Measurements from ENCODE around the gene TIAM1.

Gene TIAM1

DNA sequence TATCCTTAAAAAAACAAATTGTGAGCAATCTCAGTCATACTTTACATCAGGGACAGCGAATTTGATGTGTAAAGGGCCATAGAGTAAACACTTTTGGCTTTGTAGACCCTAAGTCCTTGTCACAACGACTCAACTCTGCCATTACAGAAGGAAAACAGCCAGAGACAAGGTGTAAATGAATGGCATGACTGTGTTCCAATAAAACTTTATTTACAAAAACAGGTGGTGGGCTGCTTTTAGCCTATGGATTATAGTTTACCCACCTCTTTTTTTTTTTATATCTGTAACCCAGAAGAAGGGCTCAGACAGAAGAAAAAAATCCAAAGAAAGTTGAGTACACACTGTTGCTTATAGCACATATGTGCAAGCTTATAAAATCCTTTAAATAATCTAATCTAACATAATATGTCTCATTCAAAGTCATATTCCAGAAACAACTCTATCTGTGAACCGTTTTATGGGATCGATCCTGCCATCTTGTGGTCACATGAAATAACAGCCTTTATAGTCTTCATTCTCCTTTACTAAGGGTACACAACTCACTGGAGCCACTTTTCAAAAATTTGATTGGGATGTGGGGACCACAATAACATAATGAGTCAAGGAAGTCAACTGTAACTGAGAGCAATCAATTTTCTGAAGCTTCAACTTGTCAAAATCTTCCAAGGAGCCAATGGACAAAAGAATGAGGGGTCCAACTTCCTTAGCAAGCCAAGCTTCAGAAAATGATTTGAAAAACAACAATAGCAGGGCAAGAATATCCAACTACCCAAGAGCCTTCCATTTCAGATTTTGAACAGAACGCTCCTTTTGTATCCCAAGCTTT is 163.6 kb downstream of the TIAM1 start:
- Histone ChIP-seq H2BK15ac (ENCODE audit: low read length) (no peak overlapping the region), H3K4me3 (ENCODE audit: low read length in 2 of 2) (no peak overlapping the region), H3K36me3 (replicated peaks in 1 of 2; ENCODE audit: control insufficient read depth in 2 of 2, insufficient read depth in 2 of 2, low read length in 2 of 2) (peaks cover 5 to 28% of the 10 kb centered on the region in 2 donors), H2BK5ac (ENCODE audit: low read length) (no peak overlapping the region), H3K9me3 (replicated peaks in 1 of 2; ENCODE audit: control insufficient read depth in 2 of 2, insufficient read depth in 1 of 2, low read depth in 1 of 2, low read length in 2 of 2) (no peaks in the 10 kb centered on the region), H3K4me2 (ENCODE audit: insufficient read depth, low read length, poor library complexity, severe bottlenecking) (no peak overlapping the region), H3K18ac (ENCODE audit: low read length) (no peak overlapping the region), H3K4ac (ENCODE audit: low read length) (no peak overlapping the region), H2BK12ac (ENCODE audit: low read length) (no peak overlapping the region), H3K14ac (ENCODE audit: low read length) (no peak overlapping the region), H3K27me3 (ENCODE audit: control insufficient read depth in 3 of 3, insufficient read depth in 3 of 3, low read depth in 1 of 3, low read length in 3 of 3) (no peaks in the 10 kb centered on the region), H4K91ac (ENCODE audit: low read depth, low read length, poor library complexity) (no peak overlapping the region), H2AFZ (ENCODE audit: low read length) (no peak overlapping the region), H4K8ac (ENCODE audit: low read depth, low read length) (no peak overlapping the region), H2AK5ac (ENCODE audit: low read depth, low read length) (no peak overlapping the region), H3K27ac (replicated peaks; ENCODE audit: low read length) (no peak overlapping the region), H3K4me1 (ENCODE audit: control insufficient read depth in 2 of 2, insufficient read depth in 1 of 2, low read depth in 1 of 2, low read length in 2 of 2) (no peaks in the 10 kb centered on the region), H3K79me1 (ENCODE audit: low read depth, low read length) (no peaks in the 10 kb centered on the region), H2BK120ac (ENCODE audit: low read depth, low read length) (no peak overlapping the region), H3K23ac (ENCODE audit: low read depth, low read length, poor library complexity) (no peak overlapping the region), H3K9ac (ENCODE audit: low read depth, low read length, poor library complexity) (no peak overlapping the region)
- DNase-seq (ENCODE audit: low spot score) = no peak
- no CpG with 5 or more reads among the region's 5 CpGs for WGBS, 2 donors (ENCODE audit: extremely low coverage in 2 of 2, insufficient read length in 2 of 2, insufficient replicate concordance in 1 of 2)

DNA sequence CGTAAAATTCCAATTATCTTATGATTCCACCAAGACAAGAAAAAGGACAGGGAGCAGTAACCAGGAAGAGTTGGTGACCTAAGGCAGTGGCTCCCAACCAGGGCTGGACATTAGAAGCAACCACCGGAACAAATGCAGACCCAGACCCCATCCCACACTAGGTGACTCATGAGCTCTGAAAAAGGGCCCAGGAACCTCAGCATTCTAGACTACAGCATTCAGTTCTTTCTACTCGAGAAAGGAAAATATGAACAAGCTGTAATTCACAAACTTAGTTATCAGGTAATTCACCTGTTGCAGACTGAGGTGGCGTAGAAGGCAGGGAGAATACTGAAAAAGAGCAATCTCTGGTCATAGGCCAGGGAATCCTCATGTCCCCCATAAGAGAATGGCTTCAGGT is 167.3 kb downstream of the TIAM1 start:
- no peak overlapping the region for H4K8ac ChIP-seq (ENCODE audit: low read depth, low read length)
- H2BK120ac ChIP-seq (ENCODE audit: low read depth, low read length) = no peak overlapping the region
- no peaks in the 10 kb centered on the region for H3K27me3 ChIP-seq (ENCODE audit: control insufficient read depth in 3 of 3, insufficient read depth in 3 of 3, low read depth in 1 of 3, low read length in 3 of 3)
- H3K27ac ChIP-seq (replicated peaks; ENCODE audit: low read length) = no peak overlapping the region
- no peak overlapping the region for H3K4me2 ChIP-seq (ENCODE audit: insufficient read depth, low read length, poor library complexity, severe bottlenecking)
- no peak overlapping the region for H2AK5ac ChIP-seq (ENCODE audit: low read depth, low read length)
- H3K23ac ChIP-seq (ENCODE audit: low read depth, low read length, poor library complexity) = no peak overlapping the region
- H3K9me3 ChIP-seq (replicated peaks in 1 of 2; ENCODE audit: control insufficient read depth in 2 of 2, insufficient read depth in 1 of 2, low read depth in 1 of 2, low read length in 2 of 2) = no peaks in the 10 kb centered on the region
- no peak overlapping the region for H3K18ac ChIP-seq (ENCODE audit: low read length)
- H4K91ac ChIP-seq (ENCODE audit: low read depth, low read length, poor library complexity) = no peak overlapping the region
- no peak overlapping the region for H3K4me3 ChIP-seq (ENCODE audit: low read length in 2 of 2)
- peaks cover 0 to 6% of the 10 kb centered on the region in 2 donors for H3K36me3 ChIP-seq (replicated peaks in 1 of 2; ENCODE audit: control insufficient read depth in 2 of 2, insufficient read depth in 2 of 2, low read length in 2 of 2)
- H2AFZ ChIP-seq (ENCODE audit: low read length) = no peak overlapping the region
- no peak overlapping the region for H2BK5ac ChIP-seq (ENCODE audit: low read length)
- no peaks in the 10 kb centered on the region for H3K79me1 ChIP-seq (ENCODE audit: low read depth, low read length)
- DNase-seq (ENCODE audit: low spot score) = no peak
- no peak overlapping the region for H3K4ac ChIP-seq (ENCODE audit: low read length)
- WGBS, 2 donors (ENCODE audit: extremely low coverage in 2 of 2, insufficient read length in 2 of 2, insufficient replicate concordance in 1 of 2) = no CpG with 5 or more reads among the region's 4 CpGs
- no peak overlapping the region for H3K9ac ChIP-seq (ENCODE audit: low read depth, low read length, poor library complexity)
- H3K14ac ChIP-seq (ENCODE audit: low read length) = no peak overlapping the region
- H3K4me1 ChIP-seq (ENCODE audit: control insufficient read depth in 2 of 2, insufficient read depth in 1 of 2, low read depth in 1 of 2, low read length in 2 of 2) = peaks cover 3 to 14% of the 10 kb centered on the region in 2 donors
- no peak overlapping the region for H2BK12ac ChIP-seq (ENCODE audit: low read length)
- H2BK15ac ChIP-seq (ENCODE audit: low read length) = no peak overlapping the region

DNA sequence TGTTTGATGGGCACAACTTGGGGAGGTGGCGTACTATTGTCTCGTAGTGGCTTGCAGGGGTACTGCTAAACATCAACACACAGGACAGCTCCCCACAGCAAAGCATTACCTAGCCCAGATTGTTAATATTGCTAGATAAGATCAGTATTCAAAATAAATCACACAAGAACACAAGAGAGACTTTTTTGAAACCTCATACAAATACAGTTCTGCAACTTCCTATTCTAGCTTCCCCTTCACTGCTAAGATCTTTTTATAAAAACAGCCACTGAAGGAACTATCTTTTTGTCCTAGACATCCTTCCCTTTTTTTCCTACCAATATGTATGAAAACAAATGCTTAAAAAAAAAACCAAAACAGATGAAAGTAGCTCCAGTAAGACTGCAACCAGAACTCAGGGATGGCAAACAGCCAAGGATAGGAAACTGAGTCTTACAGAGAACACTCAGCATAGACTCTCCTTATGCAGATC is 167.9 kb downstream of the TIAM1 start:
- Histone ChIP-seq H2AK5ac (ENCODE audit: low read depth, low read length) (no peak overlapping the region), H3K4me2 (ENCODE audit: insufficient read depth, low read length, poor library complexity, severe bottlenecking) (no peak overlapping the region), H3K27ac (replicated peaks; ENCODE audit: low read length) (no peak overlapping the region), H2BK12ac (ENCODE audit: low read length) (no peak overlapping the region), H3K4me3 (ENCODE audit: low read length in 2 of 2) (no peak overlapping the region), H3K14ac (ENCODE audit: low read length) (no peak overlapping the region), H2AFZ (ENCODE audit: low read length) (no peak overlapping the region), H3K4ac (ENCODE audit: low read length) (no peak overlapping the region), H3K23ac (ENCODE audit: low read depth, low read length, poor library complexity) (no peak overlapping the region), H3K9me3 (replicated peaks in 1 of 2; ENCODE audit: control insufficient read depth in 2 of 2, insufficient read depth in 1 of 2, low read depth in 1 of 2, low read length in 2 of 2) (no peaks in the 10 kb centered on the region), H2BK5ac (ENCODE audit: low read length) (no peak overlapping the region), H2BK120ac (ENCODE audit: low read depth, low read length) (no peak overlapping the region), H4K91ac (ENCODE audit: low read depth, low read length, poor library complexity) (no peak overlapping the region), H4K8ac (ENCODE audit: low read depth, low read length) (no peak overlapping the region), H3K79me1 (ENCODE audit: low read depth, low read length) (no peaks in the 10 kb centered on the region), H2BK15ac (ENCODE audit: low read length) (no peak overlapping the region), H3K18ac (ENCODE audit: low read length) (no peak overlapping the region), H3K27me3 (ENCODE audit: control insufficient read depth in 3 of 3, insufficient read depth in 3 of 3, low read depth in 1 of 3, low read length in 3 of 3) (no peaks in the 10 kb centered on the region), H3K36me3 (replicated peaks in 1 of 2; ENCODE audit: control insufficient read depth in 2 of 2, insufficient read depth in 2 of 2, low read length in 2 of 2) (peaks cover 0 to 3% of the 10 kb centered on the region in 2 donors), H3K4me1 (ENCODE audit: control insufficient read depth in 2 of 2, insufficient read depth in 1 of 2, low read depth in 1 of 2, low read length in 2 of 2) (peaks cover 3 to 14% of the 10 kb centered on the region in 2 donors), H3K9ac (ENCODE audit: low read depth, low read length, poor library complexity) (no peak overlapping the region)
- no CpG with 5 or more reads among the region's 2 CpGs for WGBS, 2 donors (ENCODE audit: extremely low coverage in 2 of 2, insufficient read length in 2 of 2, insufficient replicate concordance in 1 of 2)
- DNase-seq (ENCODE audit: low spot score) = no peak

DNA sequence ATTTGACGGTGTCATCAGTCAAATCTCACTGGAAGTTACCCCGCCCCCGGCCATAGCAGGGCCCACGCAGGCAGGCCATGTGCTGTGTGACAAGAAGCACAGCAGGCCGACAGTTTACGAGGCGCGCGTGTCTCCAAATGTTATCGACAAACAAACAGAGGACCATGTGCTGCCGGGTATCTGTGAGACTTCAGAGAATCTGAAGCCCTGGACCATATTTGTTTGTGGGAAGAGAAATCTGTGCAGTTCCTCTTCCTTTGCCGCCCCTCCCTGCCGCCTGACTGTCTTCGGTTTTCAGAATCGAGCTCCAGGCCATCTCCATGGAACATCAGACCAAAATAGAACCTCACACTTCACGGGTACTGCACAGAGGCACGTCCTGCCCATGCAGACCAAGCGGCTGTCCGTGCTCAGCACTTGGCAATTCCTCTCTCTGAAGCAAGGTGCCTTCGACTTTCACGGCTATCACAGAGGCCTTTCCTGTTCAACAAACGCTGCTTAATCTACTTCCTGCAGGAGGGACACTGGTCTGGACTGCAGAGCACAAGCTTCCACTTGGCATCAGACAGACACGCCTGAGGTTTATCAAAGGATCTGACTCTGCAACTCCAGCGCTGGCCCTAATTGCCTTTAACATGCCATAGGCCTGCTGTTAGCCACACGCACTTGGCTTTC is 170.0 kb downstream of the TIAM1 start:
- no peak overlapping the region for H2AK5ac ChIP-seq (ENCODE audit: low read depth, low read length)
- H2BK120ac ChIP-seq (ENCODE audit: low read depth, low read length) = no peak overlapping the region
- peak overlapping the region; percentile 2 for H3K18ac ChIP-seq (ENCODE audit: low read length)
- H4K91ac ChIP-seq (ENCODE audit: low read depth, low read length, poor library complexity) = no peak overlapping the region
- DNase-seq (ENCODE audit: low spot score) = no peak
- no peak overlapping the region for H3K14ac ChIP-seq (ENCODE audit: low read length)
- H2BK5ac ChIP-seq (ENCODE audit: low read length) = no peak overlapping the region
- H3K9me3 ChIP-seq (replicated peaks in 1 of 2; ENCODE audit: control insufficient read depth in 2 of 2, insufficient read depth in 1 of 2, low read depth in 1 of 2, low read length in 2 of 2) = no peaks in the 10 kb centered on the region
- no CpG with 5 or more reads among the region's 25 CpGs for WGBS, 2 donors (ENCODE audit: extremely low coverage in 2 of 2, insufficient read length in 2 of 2, insufficient replicate concordance in 1 of 2)
- no peak overlapping the region for H3K23ac ChIP-seq (ENCODE audit: low read depth, low read length, poor library complexity)
- no peak overlapping the region for H3K9ac ChIP-seq (ENCODE audit: low read depth, low read length, poor library complexity)
- H3K36me3 ChIP-seq (replicated peaks in 1 of 2; ENCODE audit: control insufficient read depth in 2 of 2, insufficient read depth in 2 of 2, low read length in 2 of 2) = no peaks in the 10 kb centered on the region
- H3K4me3 ChIP-seq (ENCODE audit: low read length in 2 of 2) = no peak overlapping the region
- no peak overlapping the region for H2BK15ac ChIP-seq (ENCODE audit: low read length)
- peaks cover 3 to 14% of the 10 kb centered on the region in 2 donors for H3K4me1 ChIP-seq (ENCODE audit: control insufficient read depth in 2 of 2, insufficient read depth in 1 of 2, low read depth in 1 of 2, low read length in 2 of 2)
- no peaks in the 10 kb centered on the region for H3K27me3 ChIP-seq (ENCODE audit: control insufficient read depth in 3 of 3, insufficient read depth in 3 of 3, low read depth in 1 of 3, low read length in 3 of 3)
- H2AFZ ChIP-seq (ENCODE audit: low read length) = no peak overlapping the region
- no peak overlapping the region for H3K4ac ChIP-seq (ENCODE audit: low read length)
- no peak overlapping the region for H3K27ac ChIP-seq (replicated peaks; ENCODE audit: low read length)
- no peak overlapping the region for H3K4me2 ChIP-seq (ENCODE audit: insufficient read depth, low read length, poor library complexity, severe bottlenecking)
- no peak overlapping the region for H4K8ac ChIP-seq (ENCODE audit: low read depth, low read length)
- H3K79me1 ChIP-seq (ENCODE audit: low read depth, low read length) = no peaks in the 10 kb centered on the region
- no peak overlapping the region for H2BK12ac ChIP-seq (ENCODE audit: low read length)
